ENCODE data around the gene WNT3A. TPM values are rescaled to one million over a fixed set of nuclear protein-coding genes. Genes with fewer than 3 reads are reported as not detected.
"Not testable (repeated sequence)": the region's sequence is repeated elsewhere in the genome, so short reads cannot be mapped to it uniquely, and the experiment has no call there.

Gene WNT3A
- total RNA-seq, 1 experiment from 2014 or later: 0.24 TPM

DNA sequence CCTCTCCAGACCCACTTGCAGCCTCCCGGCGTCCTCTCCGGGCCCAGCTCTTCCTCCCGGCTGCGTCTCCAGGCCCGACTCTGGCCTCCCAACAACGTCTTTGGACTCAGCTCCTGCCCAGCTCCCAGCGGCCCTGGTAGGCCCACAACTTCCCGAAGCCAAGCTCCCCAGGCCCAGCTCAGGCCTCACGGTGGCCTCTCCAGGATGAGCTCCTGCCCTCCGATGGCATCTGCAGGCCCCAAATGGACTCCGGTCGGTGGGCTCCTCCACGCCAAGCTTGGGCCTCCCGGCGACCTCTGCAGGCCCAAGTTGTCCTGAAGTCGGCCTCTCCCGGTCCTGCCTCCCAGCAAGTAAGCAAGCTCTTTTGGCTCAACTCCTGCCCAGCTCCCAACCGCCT is 34.5 kb upstream of the WNT3A start:
- intact Hi-C loops (cut with micrococcal nuclease; ENCODE audit: unreplicated experiment); DNase-seq: not testable (repeated sequence)

DNA sequence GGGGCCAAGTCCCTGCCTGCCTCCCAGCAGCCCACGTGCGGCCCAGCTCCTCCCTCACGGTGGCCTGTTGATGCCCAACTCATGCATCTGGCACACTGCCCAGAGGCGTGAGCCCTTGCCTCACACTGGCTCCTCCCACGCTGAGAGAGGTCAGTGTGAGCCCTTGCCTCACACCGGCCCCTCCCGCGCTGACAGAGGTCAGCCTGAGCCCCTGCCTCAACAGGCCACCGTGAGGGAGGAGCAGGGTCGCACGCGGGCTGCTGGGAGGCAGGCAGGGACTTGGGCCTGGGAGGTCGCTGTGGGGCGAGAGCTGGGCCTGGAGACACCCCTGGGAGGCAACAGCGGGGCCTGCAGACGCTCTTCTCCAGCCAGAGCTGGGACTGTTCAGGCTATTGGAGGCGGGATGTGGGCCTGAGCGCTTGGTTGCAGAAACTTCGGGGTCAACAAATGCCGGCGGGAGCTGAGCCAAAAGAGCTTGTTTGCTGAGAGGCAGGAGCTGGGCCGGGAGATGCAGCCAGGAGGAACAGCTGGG is 33.9 kb upstream of the WNT3A start:
- BruUV-seq (replicated peaks); H3K4me3 ChIP-seq; DNase-seq; H3K79me2 ChIP-seq (ENCODE audit: low read depth); H4K20me1 ChIP-seq (ENCODE audit: insufficient read depth); H2AFZ ChIP-seq; H3K36me3 ChIP-seq (ENCODE audit: low read depth); POLR2A ChIA-PET (ENCODE audit: unreplicated experiment); H3K4me1 ChIP-seq (replicated peaks; ENCODE audit: insufficient read depth); H3K27ac ChIP-seq; H3F3A ChIP-seq (ENCODE audit: insufficient read depth, low read depth); H3K9me3 ChIP-seq (ENCODE audit: insufficient read depth, low read depth); intact Hi-C loops (cut with micrococcal nuclease; ENCODE audit: unreplicated experiment); H3K27me3 ChIP-seq (ENCODE audit: insufficient read depth, low read depth); H3K9me2 ChIP-seq (ENCODE audit: insufficient read depth); H3K4me2 ChIP-seq; CTCF ChIA-PET: not testable (repeated sequence)

More for the DNA sequence above, 34.5 kb upstream of the WNT3A start:
- BruUV-seq (replicated peaks); H2AFZ ChIP-seq; H3K36me3 ChIP-seq (ENCODE audit: low read depth); POLR2A ChIA-PET (ENCODE audit: unreplicated experiment); H3K9me3 ChIP-seq (ENCODE audit: insufficient read depth, low read depth); H3K27ac ChIP-seq; H4K20me1 ChIP-seq (ENCODE audit: insufficient read depth); H3K9me2 ChIP-seq (ENCODE audit: insufficient read depth); CTCF ChIA-PET; H3K4me1 ChIP-seq (replicated peaks; ENCODE audit: insufficient read depth); H3F3A ChIP-seq (ENCODE audit: insufficient read depth, low read depth); H3K4me2 ChIP-seq; H3K27me3 ChIP-seq (ENCODE audit: insufficient read depth, low read depth); H3K79me2 ChIP-seq (ENCODE audit: low read depth); H3K4me3 ChIP-seq: not testable (repeated sequence)

GRCh38 chr1:227973724-227974288 is 33.0 kb upstream of the WNT3A start:
- H3K4me1 ChIP-seq (replicated peaks; ENCODE audit: insufficient read depth); DNase-seq; H3K27ac ChIP-seq; H3K9me2 ChIP-seq (ENCODE audit: insufficient read depth); H3K27me3 ChIP-seq (ENCODE audit: insufficient read depth, low read depth); H4K20me1 ChIP-seq (ENCODE audit: insufficient read depth); POLR2A ChIA-PET (ENCODE audit: unreplicated experiment); H3K4me2 ChIP-seq; H3K36me3 ChIP-seq (ENCODE audit: low read depth); H3K4me3 ChIP-seq; H3K79me2 ChIP-seq (ENCODE audit: low read depth); H2AFZ ChIP-seq; H3K9me3 ChIP-seq (ENCODE audit: insufficient read depth, low read depth); H3F3A ChIP-seq (ENCODE audit: insufficient read depth, low read depth); intact Hi-C loops (cut with micrococcal nuclease; ENCODE audit: unreplicated experiment); CTCF ChIA-PET; BruUV-seq (replicated peaks): not testable (repeated sequence)

- H3K9me2 ChIP-seq (ENCODE audit: insufficient read depth); POLR2A ChIA-PET (ENCODE audit: unreplicated experiment); H3K79me2 ChIP-seq (ENCODE audit: low read depth); H2AFZ ChIP-seq; CTCF ChIA-PET; H4K20me1 ChIP-seq (ENCODE audit: insufficient read depth); H3K9me3 ChIP-seq (ENCODE audit: insufficient read depth, low read depth); H3K36me3 ChIP-seq (ENCODE audit: low read depth); BruUV-seq (replicated peaks); H3K27me3 ChIP-seq (ENCODE audit: insufficient read depth, low read depth); H3K4me1 ChIP-seq (replicated peaks; ENCODE audit: insufficient read depth); H3K27ac ChIP-seq; DNase-seq; intact Hi-C loops (cut with micrococcal nuclease; ENCODE audit: unreplicated experiment); H3K4me2 ChIP-seq; H3K4me3 ChIP-seq; H3F3A ChIP-seq (ENCODE audit: insufficient read depth, low read depth): not testable (repeated sequence)
Measured at GRCh38 chr1:227975583-227976283, 31.1 kb upstream of the WNT3A start.

DNA sequence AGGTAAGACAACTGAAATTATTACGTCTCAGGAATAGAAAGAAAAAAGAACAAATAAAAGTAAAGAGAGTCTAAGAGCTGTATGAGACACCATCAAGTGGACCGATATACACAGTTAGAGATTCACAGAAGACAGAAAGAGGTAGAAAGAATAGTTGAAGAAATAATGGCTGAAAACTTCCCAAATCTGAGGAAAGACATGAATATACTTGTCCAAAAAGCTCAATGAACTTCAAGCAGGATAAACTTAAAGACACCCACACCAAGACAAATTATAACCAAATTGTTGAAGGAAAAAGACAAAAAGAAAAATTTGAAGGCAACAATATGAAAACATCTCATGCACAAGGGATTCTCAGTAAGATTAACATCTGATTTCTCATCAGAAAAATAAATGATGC is 19.6 kb upstream of the WNT3A start:
- Histone ChIP-seq H3K4me3 (no peak overlapping the region), H3K79me2 (ENCODE audit: low read depth) (no peaks in the 10 kb centered on the region), H2AFZ (no peak overlapping the region), H3K36me3 (ENCODE audit: low read depth) (no peaks in the 10 kb centered on the region), H3F3A (ENCODE audit: insufficient read depth, low read depth) (no peaks in the 10 kb centered on the region), H3K27ac (no peak overlapping the region), H3K4me1 (replicated peaks; ENCODE audit: insufficient read depth) (no peaks in the 10 kb centered on the region), H4K20me1 (ENCODE audit: insufficient read depth) (no peaks in the 10 kb centered on the region), H3K9me3 (ENCODE audit: insufficient read depth, low read depth) (0 out of 2 replicates have a peak, but pooled peaks cover 3% of the 10 kb centered on the region), H3K4me2 (no peak overlapping the region), H3K27me3 (ENCODE audit: insufficient read depth, low read depth) (peaks cover 6% of the 10 kb centered on the region; the same call in 1 of the 2 replicates), H3K9me2 (ENCODE audit: insufficient read depth) (no peaks in the 10 kb centered on the region)
- intact Hi-C loops (cut with micrococcal nuclease; ENCODE audit: unreplicated experiment): no loop called here
- DNase-seq: no peak
- CTCF ChIA-PET: no interaction called here
- no TSS peak for BruUV-seq (replicated peaks)
- TF ChIP-seq EZH2 (IDR thresholded peaks at IDR 0.05; ENCODE audit: low read depth) (no peak), CTCF (conservative IDR thresholded peaks at IDR 0.05) (no peak)
- POLR2A ChIA-PET (ENCODE audit: unreplicated experiment): no interaction called here
